Activated gamma-delta T cell treated with Interleukin-2 at 50 U/mL for 16 hours (primary cell): ENCODE measurements around the gene PLCB4.

ENCODE experiments used
- DNase-seq: peaks from one replicate; pipeline ENCODE4 v3.0.0-alpha.2; 2020

Gene PLCB4

GRCh38 chr20:9508696-9509178 is 439.9 kb downstream of the PLCB4 start:
- DNase-seq, result no peak

- DNase-seq, result no peak
Observed at GRCh38 chr20:9509246-9509645, 440.4 kb downstream of the PLCB4 start.

DNA sequence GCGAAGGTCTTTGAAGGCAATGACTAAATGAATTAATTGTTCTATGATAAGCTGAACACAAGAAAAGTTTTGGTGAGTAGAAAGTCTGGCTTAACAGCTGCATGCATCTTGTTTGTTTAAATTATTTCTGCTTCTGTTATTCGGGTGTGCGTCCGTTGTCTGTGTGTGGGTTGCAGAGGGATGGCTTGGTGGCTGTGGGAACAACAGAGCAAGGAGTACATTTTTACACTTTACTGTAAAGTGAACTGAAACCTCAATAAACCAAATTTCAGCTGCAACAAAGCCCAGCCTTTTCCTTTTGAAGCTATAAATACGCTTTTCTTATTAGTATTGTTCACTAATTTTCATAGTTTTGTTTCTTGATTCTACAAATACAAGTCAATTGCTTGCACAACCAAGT is 442.0 kb downstream of the PLCB4 start:
- no peak for DNase-seq

GRCh38 chr20:9514072-9514460 is 445.2 kb downstream of the PLCB4 start:
- no peak for DNase-seq

GRCh38 chr20:9514461-9515213 is 445.8 kb downstream of the PLCB4 start, which contains the start of gene LAMP5:
TSS of gene LAMP5 (plus strand) at chr20:9514590. CDS start at chr20:9514853, 263 bp downstream.
- DNase-seq, result no peak

- DNase-seq, result no peak
Observed at GRCh38 chr20:9515214-9515585, 446.3 kb downstream of the PLCB4 start.

GRCh38 chr20:9515741-9516233 is 446.9 kb downstream of the PLCB4 start:
- no peak for DNase-seq

- DNase-seq, result no peak
Observed at GRCh38 chr20:9516234-9516871, 447.5 kb downstream of the PLCB4 start.

DNA sequence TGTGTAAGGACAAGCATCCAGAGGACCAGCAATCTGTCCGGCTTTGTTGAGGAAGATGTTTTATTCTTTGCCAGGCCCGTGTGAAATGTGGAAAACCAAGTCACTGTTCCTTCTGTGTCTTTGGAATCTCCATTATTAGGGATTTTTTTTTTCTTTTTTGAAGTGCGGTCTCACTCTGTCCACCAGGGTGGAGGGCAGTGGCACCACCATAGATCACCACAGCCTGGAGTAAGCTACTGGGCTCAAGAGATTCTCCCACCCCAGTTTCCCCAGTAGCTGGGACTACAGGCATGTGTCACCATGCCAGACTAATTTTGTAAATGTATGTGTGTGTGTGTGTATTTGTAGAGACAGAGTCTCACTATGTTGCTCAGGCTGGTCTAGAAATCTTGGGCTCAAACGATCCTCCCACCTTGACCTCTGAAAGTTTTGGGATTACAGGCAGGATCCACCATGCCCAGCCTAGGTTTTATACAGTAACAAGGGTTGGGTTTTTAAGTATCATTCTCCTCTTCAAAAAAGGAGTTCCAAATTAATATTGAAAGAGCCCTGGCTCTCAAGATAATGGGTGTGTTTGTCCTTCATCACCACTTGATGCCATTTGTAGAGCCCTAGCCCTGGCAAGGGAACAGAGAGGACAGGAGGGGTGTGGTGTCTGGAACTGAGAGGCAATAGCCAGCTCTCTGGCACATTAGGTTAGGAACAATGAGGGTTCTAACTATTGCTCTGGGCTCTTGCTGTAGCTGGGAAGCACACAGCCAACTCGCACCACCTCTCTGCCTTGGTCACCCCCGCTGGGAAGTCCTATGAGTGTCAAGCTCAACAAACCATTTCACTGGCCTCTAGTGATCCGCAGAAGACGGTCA is 448.6 kb downstream of the PLCB4 start:
- no peak for DNase-seq

DNA sequence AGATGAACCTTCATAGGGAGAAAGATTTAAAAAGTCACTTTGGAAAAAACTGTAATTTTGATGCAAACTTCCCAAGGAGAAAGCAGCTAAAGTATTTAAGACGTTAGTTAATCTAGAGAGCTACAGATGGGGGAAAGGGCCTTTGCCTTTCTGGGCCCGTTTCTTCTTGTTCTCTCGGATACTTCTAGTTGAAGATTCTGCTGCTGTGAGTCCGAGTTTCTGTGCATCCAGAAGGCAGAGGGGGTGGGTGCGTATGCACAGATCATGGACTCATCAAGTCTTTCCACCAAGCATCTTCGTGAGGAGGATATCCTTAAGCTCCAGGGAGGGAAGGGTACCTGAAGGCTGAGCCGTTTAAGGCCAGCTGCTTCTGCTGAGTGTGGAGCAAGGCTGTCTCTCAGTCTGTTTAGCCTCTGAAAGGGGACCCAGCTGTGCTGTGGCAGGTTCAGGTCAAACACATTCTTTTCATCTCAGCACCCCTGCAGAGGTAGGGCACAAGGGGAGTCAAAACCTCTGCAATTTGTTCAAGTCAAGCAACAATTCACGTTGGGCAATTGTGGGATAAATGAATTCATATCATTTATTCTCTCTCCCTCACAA is 449.8 kb downstream of the PLCB4 start:
- no peak for DNase-seq

- no peak for DNase-seq
Observed at GRCh38 chr20:9520086-9520485, 451.2 kb downstream of the PLCB4 start.

DNA sequence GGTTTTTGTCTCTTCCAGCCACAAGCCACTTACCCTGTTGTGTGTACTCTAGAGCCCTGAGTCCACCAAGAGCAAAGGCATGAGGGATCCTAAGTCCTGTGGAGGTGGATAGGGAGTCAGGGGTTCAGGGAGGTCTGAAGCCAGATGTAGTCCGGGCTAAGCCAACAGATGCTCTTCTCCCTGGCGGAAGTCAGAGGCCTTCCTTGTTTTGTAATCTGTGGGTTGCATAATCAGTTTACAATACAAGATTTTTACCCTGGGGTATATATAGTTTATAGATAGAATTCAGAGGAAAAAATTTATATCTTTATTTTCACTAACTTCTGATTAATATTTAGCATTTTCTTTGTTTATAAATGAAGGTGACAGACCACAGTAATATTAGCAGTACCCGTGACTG is 454.7 kb downstream of the PLCB4 start:
- no peak for DNase-seq
